Neural cell (in vitro differentiated cells): ENCODE data around the gene ACTRT2. TPM values are rescaled to one million over a fixed set of nuclear protein-coding genes. Genes with fewer than 3 reads are reported as not detected.

Source experiments
- H2AFZ ChIP-seq: fragments of 200-600, 300-800 bp; sonication (generic), shearing (Covaris generic); 2 replicates; pipeline ENCODE4 v1.6.0; 2014; ENCODE audit warnings: low read depth, mild to moderate bottlenecking, antibody characterized with exemption, low read length, moderate library complexity
- H3F3A ChIP-seq: fragments of 200-600 bp; shearing (Covaris generic); 2 replicates; pipeline ENCODE4 v1.6.1; 2016; ENCODE audit warnings: mild to moderate bottlenecking, moderate library complexity, mixed read lengths, antibody characterized with exemption, low read length; ENCODE audit not compliant: insufficient read depth, poor library complexity, severe bottlenecking
- H3K27ac ChIP-seq: fragments of 200-600, 300-800 bp; sonication (generic), shearing (Covaris generic); 2 replicates; pipeline ENCODE4 v1.5.1; 2014; ENCODE audit warnings: mild to moderate bottlenecking, low read length, moderate library complexity
- H3K27me3 ChIP-seq: fragments of 300-800, 200-600 bp; sonication (generic), shearing (Covaris generic); 2 replicates; pipeline ENCODE4 v1.6.0; 2014; ENCODE audit warnings: mild to moderate bottlenecking, low read depth, low read length, moderate library complexity; ENCODE audit not compliant: insufficient read depth
- H3K36me3 ChIP-seq: fragments of 300-800, 200-600 bp; sonication (generic), shearing (Covaris generic); 2 replicates; pipeline ENCODE4 v1.5.1; 2014; ENCODE audit warnings: mild to moderate bottlenecking, antibody characterized with exemption, low read length, moderate library complexity; ENCODE audit not compliant: insufficient read depth
- H3K4me2 ChIP-seq: fragments of 300-800, 200-600 bp; sonication (generic), shearing (Covaris generic); 2 replicates; pipeline ENCODE4 v1.6.0; 2014; ENCODE audit warnings: mild to moderate bottlenecking, low read length
- H3K4me3 ChIP-seq: fragments of 300-800, 200-600 bp; sonication (generic), shearing (Covaris generic); 2 replicates; pipeline ENCODE4 v1.5.1; 2014; ENCODE audit warnings: mild to moderate bottlenecking, low read length, moderate library complexity
- H3K79me2 ChIP-seq: fragments of 200-600 bp; shearing (Covaris generic); replicated peaks from 2 replicates; pipeline ENCODE4 v1.6.0; 2014; ENCODE audit warnings: mild to moderate bottlenecking, low read length, moderate library complexity; ENCODE audit not compliant: insufficient read depth
- H3K9ac ChIP-seq: fragments of 300-800, 200-600 bp; sonication (generic), shearing (Covaris generic); 2 replicates; pipeline ENCODE4 v1.6.1; 2016; ENCODE audit warnings: mild to moderate bottlenecking, low read length, mixed read lengths
- H3K9me2 ChIP-seq: fragments of 200-600 bp; shearing (Covaris generic); 2 replicates; pipeline ENCODE4 v1.6.1; 2016; ENCODE audit warnings: mild to moderate bottlenecking, low read length, mixed read lengths; ENCODE audit not compliant: insufficient read depth
- H3K9me3 ChIP-seq: fragments of 200-600, 300-800 bp; sonication (generic), shearing (Covaris generic); 2 replicates; pipeline ENCODE4 v1.6.1; 2016; ENCODE audit warnings: mild to moderate bottlenecking, mixed run types, low read length, moderate library complexity, mixed read lengths
- H4K20me1 ChIP-seq: fragments of 200-600 bp; shearing (Covaris generic); 2 replicates; pipeline ENCODE4 v1.6.1; 2016; ENCODE audit warnings: mild to moderate bottlenecking, mixed run types; ENCODE audit not compliant: insufficient read depth
- EP300 ChIP-seq: fragments of 450-650 bp; conservative IDR thresholded peaks from 2 replicates; pipeline ENCODE4 v1.6.1; 2014; ENCODE audit warnings: antibody characterized with exemption, mild to moderate bottlenecking, moderate library complexity; ENCODE audit not compliant: poor library complexity, severe bottlenecking
- EZH2 ChIP-seq: fragments of 200-600, 300-800 bp; shearing (Covaris generic), sonication (generic); IDR thresholded peaks from 2 replicates; pipeline ENCODE4 v1.6.1; 2014; ENCODE audit warnings: antibody characterized with exemption, low read length, borderline replicate concordance, mild to moderate bottlenecking; ENCODE audit not compliant: insufficient read depth, poor library complexity, severe bottlenecking
- MXI1 ChIP-seq: fragments of 450-650 bp; conservative IDR thresholded peaks from 2 replicates; pipeline ENCODE4 v1.6.1; 2014; ENCODE audit warnings: antibody characterized with exemption, mild to moderate bottlenecking; ENCODE audit not compliant: poor library complexity, severe bottlenecking
- POLR2AphosphoS5 ChIP-seq: IDR thresholded peaks from 2 replicates; pipeline ENCODE4 v1.6.1; 2012
- RAD21 ChIP-seq: fragments of 450-650 bp; conservative IDR thresholded peaks from 2 replicates; pipeline ENCODE4 v1.6.1; 2014; ENCODE audit warnings: antibody characterized with exemption, mild to moderate bottlenecking, moderate library complexity
- SMC3 ChIP-seq: fragments of 450-650 bp; conservative IDR thresholded peaks from 2 replicates; pipeline ENCODE4 v1.6.1; 2014; ENCODE audit warnings: antibody characterized with exemption, mild to moderate bottlenecking, moderate library complexity; ENCODE audit not compliant: poor library complexity
- TAF1 ChIP-seq: IDR thresholded peaks from 2 replicates; pipeline ENCODE4 v1.6.1; 2012; ENCODE audit warnings: low read depth
- polyA plus RNA-seq: library from polyadenylated mRNA; depleted of rRNA; stranded (reverse); fragments of >200 nt; gene quantifications from 2 replicates; pipeline ENCODE4 v1.2.3, GENCODE V29; 2014
- TF ChIP-seq, protein P1 (sequence below): IDR thresholded peaks from 2 replicates; pipeline ENCODE4 v1.6.1; 2012; ENCODE audit warnings: borderline replicate concordance
- TF ChIP-seq, protein P2 (sequence below): fragments of 450-650 bp; IDR thresholded peaks from 2 replicates; pipeline ENCODE4 v1.5.1; 2014; ENCODE audit warnings: antibody characterized with exemption, mild to moderate bottlenecking, moderate library complexity; ENCODE audit not compliant: poor library complexity, severe bottlenecking

The ACTRT2 gene
- polyA plus RNA-seq, 1 donor from 2014 or later: not detected

DNA sequence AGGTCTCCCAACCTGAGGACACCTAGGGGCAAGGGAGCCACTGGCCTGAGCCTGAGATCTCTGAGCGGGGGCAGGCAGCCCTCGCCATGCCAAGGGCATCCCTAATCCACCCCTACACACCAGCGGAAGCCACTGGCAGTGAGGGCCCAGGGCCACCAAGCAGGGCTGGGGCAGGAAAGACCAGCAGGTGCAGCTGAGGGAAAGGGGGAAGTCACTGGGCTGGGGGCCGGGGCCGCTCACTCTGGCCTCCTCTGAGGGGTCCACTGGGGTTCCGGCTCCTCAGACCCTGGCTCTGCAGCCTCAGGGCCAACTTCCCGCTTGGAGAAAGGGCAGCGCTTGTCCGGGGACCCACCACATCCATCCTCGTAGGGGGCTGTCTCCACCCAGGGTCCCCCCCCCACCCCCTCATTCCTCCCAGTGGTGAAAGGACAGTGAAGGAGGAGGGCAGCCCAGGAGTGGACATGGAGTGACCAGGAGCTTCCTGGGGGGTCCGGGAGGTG lies 42.5 kb upstream of the ACTRT2 start:
- no peak for TF ChIP-seq TAF1
- TF ChIP-seq, protein P1, sequence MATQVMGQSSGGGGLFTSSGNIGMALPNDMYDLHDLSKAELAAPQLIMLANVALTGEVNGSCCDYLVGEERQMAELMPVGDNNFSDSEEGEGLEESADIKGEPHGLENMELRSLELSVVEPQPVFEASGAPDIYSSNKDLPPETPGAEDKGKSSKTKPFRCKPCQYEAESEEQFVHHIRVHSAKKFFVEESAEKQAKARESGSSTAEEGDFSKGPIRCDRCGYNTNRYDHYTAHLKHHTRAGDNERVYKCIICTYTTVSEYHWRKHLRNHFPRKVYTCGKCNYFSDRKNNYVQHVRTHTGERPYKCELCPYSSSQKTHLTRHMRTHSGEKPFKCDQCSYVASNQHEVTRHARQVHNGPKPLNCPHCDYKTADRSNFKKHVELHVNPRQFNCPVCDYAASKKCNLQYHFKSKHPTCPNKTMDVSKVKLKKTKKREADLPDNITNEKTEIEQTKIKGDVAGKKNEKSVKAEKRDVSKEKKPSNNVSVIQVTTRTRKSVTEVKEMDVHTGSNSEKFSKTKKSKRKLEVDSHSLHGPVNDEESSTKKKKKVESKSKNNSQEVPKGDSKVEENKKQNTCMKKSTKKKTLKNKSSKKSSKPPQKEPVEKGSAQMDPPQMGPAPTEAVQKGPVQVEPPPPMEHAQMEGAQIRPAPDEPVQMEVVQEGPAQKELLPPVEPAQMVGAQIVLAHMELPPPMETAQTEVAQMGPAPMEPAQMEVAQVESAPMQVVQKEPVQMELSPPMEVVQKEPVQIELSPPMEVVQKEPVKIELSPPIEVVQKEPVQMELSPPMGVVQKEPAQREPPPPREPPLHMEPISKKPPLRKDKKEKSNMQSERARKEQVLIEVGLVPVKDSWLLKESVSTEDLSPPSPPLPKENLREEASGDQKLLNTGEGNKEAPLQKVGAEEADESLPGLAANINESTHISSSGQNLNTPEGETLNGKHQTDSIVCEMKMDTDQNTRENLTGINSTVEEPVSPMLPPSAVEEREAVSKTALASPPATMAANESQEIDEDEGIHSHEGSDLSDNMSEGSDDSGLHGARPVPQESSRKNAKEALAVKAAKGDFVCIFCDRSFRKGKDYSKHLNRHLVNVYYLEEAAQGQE: no peak
- TF ChIP-seq MXI1: no peak
- no peak for TF ChIP-seq RAD21
- TF ChIP-seq, protein P2, sequence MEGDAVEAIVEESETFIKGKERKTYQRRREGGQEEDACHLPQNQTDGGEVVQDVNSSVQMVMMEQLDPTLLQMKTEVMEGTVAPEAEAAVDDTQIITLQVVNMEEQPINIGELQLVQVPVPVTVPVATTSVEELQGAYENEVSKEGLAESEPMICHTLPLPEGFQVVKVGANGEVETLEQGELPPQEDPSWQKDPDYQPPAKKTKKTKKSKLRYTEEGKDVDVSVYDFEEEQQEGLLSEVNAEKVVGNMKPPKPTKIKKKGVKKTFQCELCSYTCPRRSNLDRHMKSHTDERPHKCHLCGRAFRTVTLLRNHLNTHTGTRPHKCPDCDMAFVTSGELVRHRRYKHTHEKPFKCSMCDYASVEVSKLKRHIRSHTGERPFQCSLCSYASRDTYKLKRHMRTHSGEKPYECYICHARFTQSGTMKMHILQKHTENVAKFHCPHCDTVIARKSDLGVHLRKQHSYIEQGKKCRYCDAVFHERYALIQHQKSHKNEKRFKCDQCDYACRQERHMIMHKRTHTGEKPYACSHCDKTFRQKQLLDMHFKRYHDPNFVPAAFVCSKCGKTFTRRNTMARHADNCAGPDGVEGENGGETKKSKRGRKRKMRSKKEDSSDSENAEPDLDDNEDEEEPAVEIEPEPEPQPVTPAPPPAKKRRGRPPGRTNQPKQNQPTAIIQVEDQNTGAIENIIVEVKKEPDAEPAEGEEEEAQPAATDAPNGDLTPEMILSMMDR: no peak
- no peak for TF ChIP-seq POLR2AphosphoS5
- TF ChIP-seq SMC3: no peak
- TF ChIP-seq EP300: no peak
- no peak for TF ChIP-seq EZH2
- H3K27ac ChIP-seq: no peak overlapping the region
- H3K9me3 ChIP-seq: no peaks in the 10 kb centered on the region

DNA sequence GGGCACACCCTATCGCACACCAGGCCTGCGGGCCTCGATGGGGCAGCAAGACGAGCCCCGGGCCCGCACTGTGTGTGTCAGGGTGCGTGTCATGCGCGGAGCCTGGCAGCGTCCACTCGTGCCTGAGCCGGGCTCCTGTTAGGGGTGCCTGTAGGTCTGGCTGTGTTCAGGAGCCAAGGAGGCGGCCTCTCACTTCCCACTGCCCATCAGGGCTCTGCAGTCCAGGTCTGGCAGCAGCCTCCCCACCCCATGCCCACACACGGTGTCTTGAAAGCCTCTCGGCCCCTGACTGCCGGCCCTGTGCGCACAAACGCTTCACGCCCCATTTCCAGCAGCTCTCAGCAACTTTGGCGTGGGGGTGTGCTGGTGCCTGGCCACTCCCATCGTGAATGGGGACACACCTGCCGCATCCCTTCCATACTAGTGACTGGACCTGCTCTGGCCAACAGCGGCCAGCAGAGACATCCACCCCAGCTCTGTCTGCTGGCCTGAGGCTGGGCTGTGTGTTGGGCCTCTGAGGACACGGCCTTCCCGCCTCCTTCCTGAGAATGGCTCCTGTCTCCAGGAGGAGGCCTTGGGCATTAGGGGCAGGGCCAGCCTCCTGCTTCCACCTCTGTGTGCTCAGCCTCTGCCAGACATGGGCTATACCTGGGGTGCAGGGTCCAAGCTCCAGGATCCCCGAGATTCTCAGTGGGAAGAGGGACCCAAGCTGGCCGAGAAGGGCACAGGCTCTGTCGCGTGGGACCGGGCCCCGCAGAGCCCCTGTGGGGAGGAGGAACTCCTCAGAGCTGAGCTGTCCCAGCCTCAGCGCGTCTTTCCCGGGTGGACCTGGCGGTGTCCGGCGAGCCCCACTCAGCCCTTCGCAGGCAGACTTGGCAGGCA lies 41.8 kb upstream of the ACTRT2 start:
- no peak overlapping the region for H3K27ac ChIP-seq
- H3K9ac ChIP-seq: no peak overlapping the region
- H3K79me2 ChIP-seq: no peaks in the 10 kb centered on the region
- TF ChIP-seq EP300 (no peak), POLR2AphosphoS5 (no peak), MXI1 (no peak), EZH2 (no peak), SMC3 (no peak), TAF1 (no peak), RAD21 (no peak)
- TF ChIP-seq, protein P2: no peak
- TF ChIP-seq, protein P1: no peak
- H3F3A ChIP-seq: no peaks in the 10 kb centered on the region
- H3K36me3 ChIP-seq: no peaks in the 10 kb centered on the region
- H3K27me3 ChIP-seq: no peaks in the 10 kb centered on the region
- no peak overlapping the region for H3K4me3 ChIP-seq
- H2AFZ ChIP-seq: no peak overlapping the region
- H3K9me2 ChIP-seq: no peaks in the 10 kb centered on the region
- H3K9me3 ChIP-seq: no peaks in the 10 kb centered on the region
- no peak overlapping the region for H3K4me2 ChIP-seq
- no peaks in the 10 kb centered on the region for H4K20me1 ChIP-seq

More for the DNA sequence above, 42.5 kb upstream of the ACTRT2 start:
- no peaks in the 10 kb centered on the region for H3F3A ChIP-seq
- H2AFZ ChIP-seq: no peak overlapping the region
- no peak overlapping the region for H3K9ac ChIP-seq
- no peaks in the 10 kb centered on the region for H3K9me2 ChIP-seq
- H3K4me3 ChIP-seq: no peak overlapping the region
- H3K27me3 ChIP-seq: no peaks in the 10 kb centered on the region
- H3K36me3 ChIP-seq: no peaks in the 10 kb centered on the region
- H3K79me2 ChIP-seq: no peaks in the 10 kb centered on the region
- H3K4me2 ChIP-seq: no peak overlapping the region
- no peaks in the 10 kb centered on the region for H4K20me1 ChIP-seq
